Fibroblast of pulmonary artery (primary cell): ENCODE data around the gene TTC16.

Experiments
- DNase-seq: peaks from one replicate; pipeline ENCODE4 v3.0.0-alpha.2; 2010; ENCODE audit warnings: low read depth
- H3K4me3 ChIP-seq: replicated peaks from 2 replicates; pipeline ENCODE4 v1.5.1; 2011; ENCODE audit warnings: low read depth, mild to moderate bottlenecking, control low read depth, low read length, moderate library complexity
- TF ChIP-seq, protein P1 (sequence below): IDR thresholded peaks from 2 replicates; pipeline ENCODE4 v1.5.1; 2011; ENCODE audit warnings: mild to moderate bottlenecking, control low read depth, low read length, inconsistent platforms; ENCODE audit errors: missing control alignments

TTC16 gene

DNA sequence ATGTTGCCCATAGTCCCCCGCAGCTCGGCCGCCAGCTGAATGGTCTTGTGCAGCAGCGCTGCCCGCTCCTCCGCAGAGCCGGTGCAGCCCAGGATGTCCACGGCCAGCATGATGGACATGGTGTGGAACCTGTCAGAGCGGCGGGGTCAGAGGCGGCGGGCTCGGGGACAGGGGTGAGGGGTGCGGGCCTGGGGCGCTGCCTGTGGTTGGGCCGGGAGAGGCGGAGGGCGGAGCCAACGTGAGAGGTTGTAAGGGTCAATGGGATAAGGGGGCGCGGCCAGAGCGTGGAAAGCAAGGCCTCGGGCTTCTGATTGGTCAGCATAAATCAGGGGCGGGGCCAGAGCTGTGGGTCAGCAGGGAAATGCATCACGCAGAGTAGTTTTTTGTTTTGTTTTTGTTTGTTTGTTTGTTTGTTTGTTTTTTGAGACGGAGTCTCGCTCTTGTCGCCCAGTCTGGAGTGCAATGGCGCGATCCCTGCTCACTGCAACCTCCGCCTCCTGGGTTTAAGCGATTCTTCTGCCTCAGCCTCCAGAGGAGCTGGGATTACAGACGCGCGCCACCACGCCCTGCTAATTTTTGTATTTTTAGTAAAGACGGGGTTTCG, 26.1 kb downstream of the TTC16 start:
- DNase-seq, result no peak
- TF ChIP-seq, protein P1, sequence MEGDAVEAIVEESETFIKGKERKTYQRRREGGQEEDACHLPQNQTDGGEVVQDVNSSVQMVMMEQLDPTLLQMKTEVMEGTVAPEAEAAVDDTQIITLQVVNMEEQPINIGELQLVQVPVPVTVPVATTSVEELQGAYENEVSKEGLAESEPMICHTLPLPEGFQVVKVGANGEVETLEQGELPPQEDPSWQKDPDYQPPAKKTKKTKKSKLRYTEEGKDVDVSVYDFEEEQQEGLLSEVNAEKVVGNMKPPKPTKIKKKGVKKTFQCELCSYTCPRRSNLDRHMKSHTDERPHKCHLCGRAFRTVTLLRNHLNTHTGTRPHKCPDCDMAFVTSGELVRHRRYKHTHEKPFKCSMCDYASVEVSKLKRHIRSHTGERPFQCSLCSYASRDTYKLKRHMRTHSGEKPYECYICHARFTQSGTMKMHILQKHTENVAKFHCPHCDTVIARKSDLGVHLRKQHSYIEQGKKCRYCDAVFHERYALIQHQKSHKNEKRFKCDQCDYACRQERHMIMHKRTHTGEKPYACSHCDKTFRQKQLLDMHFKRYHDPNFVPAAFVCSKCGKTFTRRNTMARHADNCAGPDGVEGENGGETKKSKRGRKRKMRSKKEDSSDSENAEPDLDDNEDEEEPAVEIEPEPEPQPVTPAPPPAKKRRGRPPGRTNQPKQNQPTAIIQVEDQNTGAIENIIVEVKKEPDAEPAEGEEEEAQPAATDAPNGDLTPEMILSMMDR, result no peak
- H3K4me3 ChIP-seq, result no peak overlapping the region

DNA sequence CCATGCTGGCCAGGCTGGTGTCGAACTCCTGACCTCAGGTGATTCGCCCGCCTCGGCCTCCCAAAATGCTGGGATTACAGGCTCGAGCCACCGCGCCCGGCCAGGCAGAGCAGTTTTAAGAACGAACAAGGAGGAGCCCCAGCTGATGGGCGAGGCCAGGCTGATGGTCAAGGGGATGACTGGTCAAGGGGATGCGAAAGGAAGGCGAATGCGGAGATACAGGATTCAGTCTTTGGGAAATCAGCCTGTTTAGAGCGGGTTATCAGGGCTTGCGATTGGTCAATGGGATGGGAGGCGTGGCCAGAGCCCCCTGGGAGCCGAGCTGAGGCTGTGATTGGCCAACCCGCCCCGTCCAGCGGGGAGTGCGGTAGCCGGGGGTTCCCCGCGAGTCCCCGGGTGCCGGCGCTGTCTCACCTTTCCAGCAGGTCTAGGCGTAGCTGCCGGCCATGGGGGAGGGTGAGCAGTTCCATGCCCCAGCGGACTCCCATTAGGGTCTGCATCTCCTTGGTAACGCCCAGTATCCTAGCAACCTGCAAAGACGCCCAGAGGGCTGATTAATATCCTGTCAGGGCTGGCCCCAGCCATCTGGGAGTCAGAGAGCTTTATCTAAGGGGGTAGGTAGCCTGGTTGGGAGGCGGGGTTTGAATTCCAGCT, 26.7 kb downstream of the TTC16 start:
- DNase-seq, result peak; percentile 44
- H3K4me3 ChIP-seq, result no peak overlapping the region

DNA sequence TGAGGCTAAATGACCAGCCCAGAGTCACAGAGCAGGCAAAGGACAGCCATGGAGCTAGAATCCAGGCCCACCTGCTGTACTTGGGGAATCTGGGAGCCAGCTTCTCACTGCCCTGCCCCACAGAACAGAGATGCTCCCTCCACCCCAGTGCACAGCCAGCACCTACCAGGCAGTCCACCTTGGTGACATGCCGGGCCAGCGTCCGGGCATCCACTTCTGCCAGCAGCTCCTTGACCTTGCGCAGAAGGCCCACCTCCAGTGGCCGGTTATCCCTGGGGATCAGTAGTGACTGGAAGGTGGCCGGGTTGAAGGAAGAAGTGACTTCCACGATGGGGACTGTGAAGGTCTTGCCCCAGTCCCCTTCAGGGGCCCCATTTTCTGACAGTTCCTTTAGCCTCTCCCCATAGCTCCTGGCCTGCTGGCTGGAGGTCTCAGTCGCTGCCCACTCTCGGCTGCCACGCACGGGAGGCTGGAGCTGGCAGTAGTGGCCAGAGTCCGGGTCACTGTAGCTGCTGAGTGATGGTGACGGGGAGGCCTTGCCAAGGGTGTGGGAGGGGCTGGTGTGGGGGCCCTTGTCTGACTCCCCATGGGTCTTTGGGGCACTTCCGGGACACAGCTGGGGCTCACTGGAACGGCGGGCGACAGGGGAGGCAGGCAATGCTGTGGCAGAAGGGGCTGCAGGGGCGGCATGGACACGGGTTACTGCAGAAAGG, 28.7 kb downstream of the TTC16 start:
- H3K4me3 ChIP-seq, result no peak overlapping the region
- DNase-seq, result no peak
- TF ChIP-seq, protein P1, result no peak

More for the DNA sequence above, 26.7 kb downstream of the TTC16 start:
- TF ChIP-seq, protein P1, result no peak

DNA sequence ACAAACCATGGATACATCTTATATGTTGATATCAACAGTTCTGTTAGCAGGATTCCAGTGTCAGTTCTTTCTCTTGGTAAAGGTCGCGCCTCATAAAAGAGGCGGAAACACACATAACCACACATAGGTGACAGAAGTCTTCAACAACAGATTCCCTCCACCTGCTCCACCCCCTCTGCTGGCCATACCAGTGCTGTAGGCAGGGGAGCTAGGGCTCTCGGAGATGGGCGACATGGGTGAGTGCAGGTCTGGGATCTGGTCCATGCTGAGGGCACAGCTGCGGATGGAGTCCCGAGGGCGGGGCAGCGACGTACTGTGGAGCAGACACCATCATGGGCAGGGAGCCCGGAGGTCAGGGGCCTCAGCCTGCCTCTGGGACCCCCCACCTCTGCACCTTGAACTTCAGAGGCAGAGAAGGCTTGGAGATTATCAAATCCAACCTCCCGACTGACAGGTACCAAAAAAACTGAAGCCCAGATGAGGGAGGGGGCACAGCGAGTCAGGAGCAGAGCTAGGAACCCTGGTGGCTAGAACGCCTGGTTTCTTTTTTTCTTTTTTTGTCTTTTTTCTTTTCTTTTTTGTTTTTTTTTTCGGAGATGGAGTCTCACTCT, 31.2 kb downstream of the TTC16 start:
- no peak overlapping the region for H3K4me3 ChIP-seq
- TF ChIP-seq, protein P1, result no peak
- DNase-seq, result no peak

DNA sequence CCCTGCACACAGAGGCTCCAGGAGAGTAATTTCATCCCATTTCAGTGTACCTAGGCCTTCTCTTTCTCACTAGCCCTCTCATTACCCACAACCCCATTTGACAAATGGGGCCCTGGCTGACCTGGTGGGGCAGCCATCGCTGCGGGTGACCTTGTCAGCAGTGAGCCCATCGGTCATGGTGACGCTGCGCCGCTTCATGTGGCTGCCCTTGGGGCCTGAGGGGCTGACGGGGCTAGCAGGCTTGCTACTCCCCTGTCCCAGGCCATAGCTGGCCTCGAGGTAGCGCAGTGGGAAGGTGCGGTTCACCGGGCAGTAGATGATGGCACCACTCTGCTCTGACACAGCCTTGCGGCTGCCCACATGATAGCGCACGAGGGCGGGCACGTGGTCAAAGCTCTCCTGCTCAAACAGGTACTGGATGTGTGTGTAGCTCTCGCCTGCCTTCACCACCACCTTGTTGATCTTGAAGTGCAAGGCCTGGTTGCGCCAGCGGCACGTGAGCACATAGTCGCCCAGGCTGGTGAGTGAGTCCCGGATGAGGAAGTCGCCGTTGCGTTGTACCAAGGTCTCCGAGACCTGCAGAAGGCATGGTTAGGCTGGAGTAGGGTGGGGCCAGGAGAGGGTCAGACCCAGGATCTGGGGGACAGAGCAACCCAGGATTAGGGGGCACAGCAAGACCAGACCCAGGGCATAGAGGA, 33.4 kb downstream of the TTC16 start:
- TF ChIP-seq, protein P1, result no peak
- DNase-seq, result no peak
- H3K4me3 ChIP-seq, result no peak overlapping the region

DNA sequence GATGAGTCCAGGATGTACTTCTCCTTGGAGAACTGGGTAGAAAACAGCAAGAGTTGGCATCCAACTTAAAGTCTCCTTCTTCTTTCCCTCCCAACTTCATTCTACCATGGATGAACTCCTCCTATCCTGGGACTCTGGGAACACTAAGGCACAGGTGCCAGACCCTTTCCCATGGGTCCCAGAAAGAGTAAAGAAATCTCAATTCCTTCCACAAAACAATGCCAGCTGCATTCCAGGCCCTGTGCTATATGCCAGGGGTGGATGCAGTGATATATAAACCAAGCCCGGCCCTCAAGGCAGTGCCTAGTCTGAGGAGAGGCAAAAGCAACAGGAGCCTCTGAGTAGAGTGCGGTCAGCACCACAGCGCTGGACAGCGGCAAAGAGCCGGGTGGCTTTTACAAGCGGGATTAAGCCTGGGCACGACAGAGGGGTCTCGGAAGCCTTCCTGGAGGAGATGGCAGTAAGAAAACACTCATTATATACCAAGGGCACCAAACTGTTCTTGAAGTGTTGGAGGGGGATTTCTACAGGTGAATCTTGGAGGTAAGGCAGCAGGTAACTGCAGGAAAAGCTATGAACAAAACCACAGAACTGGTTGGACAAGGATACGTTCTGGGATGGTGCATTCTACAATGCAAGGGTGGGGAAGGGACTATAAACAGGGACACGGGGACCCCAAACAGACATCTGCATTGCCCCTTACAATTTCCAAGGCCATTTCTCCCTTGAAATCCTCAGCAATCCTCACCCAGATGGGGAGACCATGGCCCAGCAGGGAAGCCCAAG, 35.6 kb downstream of the TTC16 start:
- no peak overlapping the region for H3K4me3 ChIP-seq
- TF ChIP-seq, protein P1, result no peak
- peak; percentile 42 for DNase-seq
